ENCODE measurements around the gene PDIA2. TPM values are rescaled to one million over a fixed set of nuclear protein-coding genes. Genes with fewer than 3 reads are reported as not detected.

The PDIA2 gene
- total and polyA plus RNA-seq, 5 donors from 2014 or later = not detected

DNA sequence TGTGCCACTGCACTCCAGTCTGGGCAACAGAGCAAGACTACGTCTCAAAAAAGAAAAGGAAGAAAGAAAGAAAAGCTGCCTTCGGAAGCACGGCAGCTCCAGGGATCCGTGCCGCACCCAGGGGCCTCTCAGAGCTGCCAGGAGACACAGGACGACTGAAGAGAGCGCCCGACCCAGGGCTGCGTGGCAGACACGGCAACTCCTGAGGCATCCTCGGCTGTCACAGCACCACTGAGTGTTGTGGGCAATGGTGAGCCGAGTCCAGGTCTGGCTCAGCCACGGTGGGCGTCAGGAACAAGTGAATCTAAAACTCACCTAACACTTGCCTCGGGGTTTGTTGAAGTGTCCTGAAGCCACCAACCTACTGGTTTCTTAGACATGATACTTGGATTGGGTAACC is 28.8 kb downstream of the PDIA2 start:
- H3K4me3 ChIP-seq (ENCODE audit: low read depth, low read length) = no peak overlapping the region
- H3K27ac ChIP-seq (ENCODE audit: insufficient read depth, low read length, poor library complexity, severe bottlenecking) = no peak overlapping the region
- no peak for ATAC-seq (ENCODE audit: low read depth in 2 of 2)
- Mint-ChIP-seq H3K4me3 (no peak overlapping the region), H3K9me3 (no peaks in the 10 kb centered on the region), H3K27me3 (no peaks in the 10 kb centered on the region), H3K27ac (no peak overlapping the region), H3K36me3 (peaks cover 4% of the 10 kb centered on the region), H3K4me1 (peaks cover 0 to 18% (median 7%) of the 10 kb centered on the region in 4 donors)
- no peaks in the 10 kb centered on the region for H3K27me3 ChIP-seq (ENCODE audit: control insufficient read depth, insufficient read depth, low read length)
- peaks cover 4% of the 10 kb centered on the region for H3K4me1 ChIP-seq (ENCODE audit: control insufficient read depth, insufficient read depth, low read length, poor library complexity, severe bottlenecking)
- DNase-seq = no peak
- H3K9me3 ChIP-seq (ENCODE audit: control insufficient read depth in 2 of 2, low read length in 2 of 2) = no peaks in the 10 kb centered on the region
- H3K36me3 ChIP-seq (ENCODE audit: control insufficient read depth, insufficient read depth, low read length) = peaks cover 52% of the 10 kb centered on the region

DNA sequence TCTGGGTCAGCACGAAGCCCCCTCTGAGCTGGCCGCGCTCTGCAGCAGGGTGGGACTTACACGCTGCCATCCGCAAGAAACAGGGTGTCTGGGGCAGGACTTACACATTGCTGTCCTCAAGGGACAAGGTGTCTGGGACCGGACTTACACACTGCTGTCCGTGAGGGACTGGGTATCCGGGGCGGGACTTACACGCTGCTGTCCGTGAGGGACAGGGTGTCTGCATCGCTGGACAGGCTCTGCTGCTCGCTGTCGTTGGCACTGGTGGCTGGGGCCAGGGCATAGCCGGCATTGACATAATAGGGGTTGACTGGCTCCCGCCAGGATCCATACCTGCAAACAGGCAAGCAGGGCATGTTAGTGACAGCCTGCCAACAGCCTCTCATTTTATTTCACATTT is 31.4 kb downstream of the PDIA2 start:
- no peak overlapping the region for H3K4me3 Mint-ChIP-seq
- Histone ChIP-seq H3K27me3 (ENCODE audit: control insufficient read depth, insufficient read depth, low read length) (no peaks in the 10 kb centered on the region), H3K4me3 (ENCODE audit: low read depth, low read length) (no peak overlapping the region), H3K27ac (ENCODE audit: insufficient read depth, low read length, poor library complexity, severe bottlenecking) (no peak overlapping the region), H3K36me3 (ENCODE audit: control insufficient read depth, insufficient read depth, low read length) (peaks cover 46% of the 10 kb centered on the region), H3K4me1 (ENCODE audit: control insufficient read depth, insufficient read depth, low read length, poor library complexity, severe bottlenecking) (peaks cover 14% of the 10 kb centered on the region), H3K9me3 (ENCODE audit: control insufficient read depth in 2 of 2, low read length in 2 of 2) (no peaks in the 10 kb centered on the region)
- DNase-seq = no peak
- H3K4me1 Mint-ChIP-seq = peaks cover 6 to 32% (median 9%) of the 10 kb centered on the region in 4 donors
- no peaks in the 10 kb centered on the region for H3K9me3 Mint-ChIP-seq
- H3K27me3 Mint-ChIP-seq = no peaks in the 10 kb centered on the region
- no peak for ATAC-seq (ENCODE audit: low read depth in 2 of 2)
- peaks cover 4% of the 10 kb centered on the region for H3K36me3 Mint-ChIP-seq
- peak overlapping the region in 1 of 3 donors; percentile 71 for H3K27ac Mint-ChIP-seq

DNA sequence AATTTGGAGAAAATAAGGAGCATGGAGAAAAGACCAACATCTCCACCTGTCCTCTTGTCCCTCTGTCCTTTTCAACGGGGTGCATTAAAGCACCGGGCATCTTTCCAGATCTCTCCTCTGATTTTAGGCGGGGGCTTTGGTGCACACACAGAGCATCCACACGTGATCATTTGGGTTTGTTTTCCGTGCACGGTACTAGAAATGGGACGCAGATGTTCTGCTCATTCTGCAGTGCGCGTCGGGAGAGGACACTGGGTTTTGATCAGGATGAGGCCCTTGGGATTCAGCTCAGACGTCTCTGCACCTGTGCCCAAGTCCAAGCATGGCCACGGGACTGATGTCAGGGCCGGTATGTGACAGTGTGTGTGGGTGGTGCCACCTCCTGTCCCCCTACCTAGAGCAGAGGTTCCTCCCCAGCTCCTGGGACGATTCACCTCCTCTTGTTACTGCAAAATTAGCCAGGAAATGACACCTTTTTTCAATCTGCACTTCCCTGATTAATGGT is 31.9 kb downstream of the PDIA2 start:
- Histone ChIP-seq H3K4me3 (ENCODE audit: low read depth, low read length) (no peak overlapping the region), H3K27ac (ENCODE audit: insufficient read depth, low read length, poor library complexity, severe bottlenecking) (no peak overlapping the region), H3K9me3 (ENCODE audit: control insufficient read depth in 2 of 2, low read length in 2 of 2) (no peaks in the 10 kb centered on the region), H3K4me1 (ENCODE audit: control insufficient read depth, insufficient read depth, low read length, poor library complexity, severe bottlenecking) (peaks cover 10% of the 10 kb centered on the region), H3K36me3 (ENCODE audit: control insufficient read depth, insufficient read depth, low read length) (peaks cover 45% of the 10 kb centered on the region), H3K27me3 (ENCODE audit: control insufficient read depth, insufficient read depth, low read length) (no peaks in the 10 kb centered on the region)
- H3K27me3 Mint-ChIP-seq = no peaks in the 10 kb centered on the region
- no peak for DNase-seq
- H3K9me3 Mint-ChIP-seq = no peaks in the 10 kb centered on the region
- ATAC-seq (ENCODE audit: low read depth in 2 of 2) = no peak
- no peak overlapping the region for H3K4me3 Mint-ChIP-seq
- H3K36me3 Mint-ChIP-seq = peaks cover 7% of the 10 kb centered on the region
- H3K4me1 Mint-ChIP-seq = peaks cover 6 to 30% (median 11%) of the 10 kb centered on the region in 4 donors
- no peak overlapping the region for H3K27ac Mint-ChIP-seq

DNA sequence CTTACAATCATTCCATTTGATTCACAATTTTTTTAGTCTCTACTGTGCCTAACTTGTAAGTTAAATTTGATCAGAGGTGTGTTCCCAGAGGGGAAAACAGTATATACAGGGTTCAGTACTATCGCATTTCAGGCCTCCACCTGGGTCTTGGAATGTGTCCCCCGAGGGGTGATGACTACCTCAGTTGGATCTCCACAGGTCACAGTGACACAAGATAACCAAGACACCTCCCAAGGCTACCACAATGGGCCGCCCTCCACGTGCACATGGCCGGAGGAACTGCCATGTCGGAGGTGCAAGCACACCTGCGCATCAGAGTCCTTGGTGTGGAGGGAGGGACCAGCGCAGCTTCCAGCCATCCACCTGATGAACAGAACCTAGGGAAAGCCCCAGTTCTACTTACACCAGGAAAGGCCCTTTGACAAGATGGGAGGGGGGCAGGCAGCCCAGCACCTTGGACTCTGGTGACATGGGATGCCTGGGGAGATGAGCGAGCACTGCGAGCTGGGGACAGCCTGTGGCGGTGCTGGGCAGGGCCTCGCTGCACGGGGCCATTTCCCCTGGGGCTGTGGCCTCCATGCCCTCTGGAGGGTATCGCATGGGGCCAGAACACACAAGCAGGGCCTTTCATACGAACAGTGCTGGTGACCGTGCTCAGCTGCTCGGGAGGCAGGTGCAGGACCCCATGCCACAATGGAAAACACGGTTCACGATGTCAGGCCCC is 33.9 kb downstream of the PDIA2 start:
- Mint-ChIP-seq H3K36me3 (peaks cover 12% of the 10 kb centered on the region), H3K27ac (no peak overlapping the region), H3K9me3 (no peaks in the 10 kb centered on the region), H3K4me3 (no peak overlapping the region), H3K27me3 (no peaks in the 10 kb centered on the region), H3K4me1 (peaks cover 6 to 41% (median 16%) of the 10 kb centered on the region in 4 donors)
- Histone ChIP-seq H3K4me3 (ENCODE audit: low read depth, low read length) (no peak overlapping the region), H3K27ac (ENCODE audit: insufficient read depth, low read length, poor library complexity, severe bottlenecking) (no peak overlapping the region), H3K4me1 (ENCODE audit: control insufficient read depth, insufficient read depth, low read length, poor library complexity, severe bottlenecking) (peaks cover 10% of the 10 kb centered on the region), H3K27me3 (ENCODE audit: control insufficient read depth, insufficient read depth, low read length) (no peaks in the 10 kb centered on the region), H3K9me3 (ENCODE audit: control insufficient read depth in 2 of 2, low read length in 2 of 2) (no peaks in the 10 kb centered on the region), H3K36me3 (ENCODE audit: control insufficient read depth, insufficient read depth, low read length) (peaks cover 42% of the 10 kb centered on the region)
- ATAC-seq (ENCODE audit: low read depth in 2 of 2) (no peak), DNase-seq (no peak)

DNA sequence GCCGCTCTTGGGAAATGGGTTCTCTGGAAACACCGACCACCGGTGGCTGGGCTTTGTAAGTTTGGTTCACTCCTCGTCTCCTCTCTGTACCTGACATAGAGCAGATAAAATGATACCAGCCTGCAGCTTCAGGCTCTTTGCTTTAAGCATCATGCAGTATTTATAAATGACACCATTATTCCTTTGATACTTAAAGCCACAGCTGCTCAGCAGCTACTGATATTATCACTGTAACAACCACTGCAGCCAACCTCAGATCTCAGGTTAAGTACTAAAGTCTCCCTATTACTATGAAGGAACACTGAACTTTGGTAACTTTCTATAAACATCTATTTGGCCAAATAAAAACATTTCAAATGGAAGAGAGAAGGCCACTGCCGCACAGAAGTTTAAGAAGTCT is 34.6 kb downstream of the PDIA2 start:
- Histone ChIP-seq H3K4me3 (ENCODE audit: low read depth, low read length) (no peak overlapping the region), H3K9me3 (ENCODE audit: control insufficient read depth in 2 of 2, low read length in 2 of 2) (no peaks in the 10 kb centered on the region), H3K27me3 (ENCODE audit: control insufficient read depth, insufficient read depth, low read length) (no peaks in the 10 kb centered on the region), H3K27ac (ENCODE audit: insufficient read depth, low read length, poor library complexity, severe bottlenecking) (no peak overlapping the region), H3K4me1 (ENCODE audit: control insufficient read depth, insufficient read depth, low read length, poor library complexity, severe bottlenecking) (peaks cover 10% of the 10 kb centered on the region), H3K36me3 (ENCODE audit: control insufficient read depth, insufficient read depth, low read length) (peaks cover 37% of the 10 kb centered on the region)
- Mint-ChIP-seq H3K9me3 (no peaks in the 10 kb centered on the region), H3K27me3 (no peaks in the 10 kb centered on the region), H3K4me3 (no peak overlapping the region), H3K27ac (peak overlapping the region in 1 of 3 donors; percentile 71), H3K4me1 (peaks cover 6 to 48% (median 16%) of the 10 kb centered on the region in 4 donors), H3K36me3 (peaks cover 12% of the 10 kb centered on the region)
- no peak for DNase-seq
- ATAC-seq (ENCODE audit: low read depth in 2 of 2) = no peak

DNA sequence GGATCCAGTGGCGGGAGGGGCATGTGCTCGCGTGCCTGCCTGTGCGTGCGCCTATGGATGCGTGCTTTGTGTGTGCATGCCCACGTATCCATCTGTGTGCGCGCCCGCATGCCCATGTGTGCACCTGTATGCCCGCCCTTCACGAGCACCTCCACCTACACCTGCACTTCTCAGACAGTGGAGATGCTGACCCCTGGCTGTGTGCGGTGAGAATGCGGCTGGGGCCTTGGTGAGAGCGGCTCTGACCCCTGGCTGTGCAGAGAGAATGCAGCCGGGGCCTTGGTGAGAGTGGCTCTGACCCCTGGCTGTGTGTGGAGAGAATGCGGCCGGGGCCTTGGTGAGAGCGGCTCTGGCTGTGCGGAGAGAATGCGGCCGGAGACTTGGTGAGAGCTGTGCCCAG is 35.7 kb downstream of the PDIA2 start:
- H3K27ac ChIP-seq (ENCODE audit: insufficient read depth, low read length, poor library complexity, severe bottlenecking) = no peak overlapping the region
- ATAC-seq (ENCODE audit: low read depth in 2 of 2) (no peak), DNase-seq (no peak)
- no peak overlapping the region for H3K27ac Mint-ChIP-seq
- H3K27me3 Mint-ChIP-seq = no peaks in the 10 kb centered on the region
- peaks cover 6 to 56% (median 18%) of the 10 kb centered on the region in 4 donors for H3K4me1 Mint-ChIP-seq
- H3K9me3 Mint-ChIP-seq = no peaks in the 10 kb centered on the region
- H3K4me3 Mint-ChIP-seq = no peak overlapping the region
- no peaks in the 10 kb centered on the region for H3K9me3 ChIP-seq (ENCODE audit: control insufficient read depth in 2 of 2, low read length in 2 of 2)
- no peak overlapping the region for H3K4me3 ChIP-seq (ENCODE audit: low read depth, low read length)
- no peaks in the 10 kb centered on the region for H3K27me3 ChIP-seq (ENCODE audit: control insufficient read depth, insufficient read depth, low read length)
- peaks cover 28% of the 10 kb centered on the region for H3K36me3 ChIP-seq (ENCODE audit: control insufficient read depth, insufficient read depth, low read length)
- peaks cover 12% of the 10 kb centered on the region for H3K36me3 Mint-ChIP-seq
- peaks cover 11% of the 10 kb centered on the region for H3K4me1 ChIP-seq (ENCODE audit: control insufficient read depth, insufficient read depth, low read length, poor library complexity, severe bottlenecking)

DNA sequence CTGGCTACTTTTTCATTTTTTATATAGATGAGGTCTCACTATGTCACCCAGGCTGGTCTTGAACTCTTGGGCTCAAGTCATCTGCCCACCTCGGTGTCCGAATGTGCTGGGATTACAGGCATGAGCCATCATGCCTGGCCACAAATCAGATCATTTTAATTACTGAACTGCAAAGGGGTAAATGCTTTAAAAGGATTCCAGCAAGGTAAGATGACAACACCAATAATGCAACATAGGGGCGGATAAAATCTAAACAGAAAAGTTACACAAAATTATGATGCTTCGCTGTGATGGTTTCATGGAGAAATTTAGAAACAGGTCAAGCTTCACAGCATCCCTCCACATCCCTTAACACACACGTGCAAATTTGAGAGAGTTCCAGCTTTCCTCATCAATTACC is 37.2 kb downstream of the PDIA2 start:
- Mint-ChIP-seq H3K36me3 (peaks cover 12% of the 10 kb centered on the region), H3K27me3 (no peaks in the 10 kb centered on the region), H3K27ac (peak overlapping the region in 2 of 3 donors; percentile 27 to 96), H3K4me1 (peaks cover 2 to 70% (median 28%) of the 10 kb centered on the region in 4 donors), H3K4me3 (peak overlapping the region in 1 of 4 donors; percentile 32), H3K9me3 (no peaks in the 10 kb centered on the region)
- ATAC-seq (ENCODE audit: low read depth in 2 of 2) (no peak), DNase-seq (no peak)
- H3K27ac ChIP-seq (ENCODE audit: insufficient read depth, low read length, poor library complexity, severe bottlenecking) = no peak overlapping the region
- peaks cover 27% of the 10 kb centered on the region for H3K4me1 ChIP-seq (ENCODE audit: control insufficient read depth, insufficient read depth, low read length, poor library complexity, severe bottlenecking)
- H3K9me3 ChIP-seq (ENCODE audit: control insufficient read depth in 2 of 2, low read length in 2 of 2) = no peaks in the 10 kb centered on the region
- no peaks in the 10 kb centered on the region for H3K27me3 ChIP-seq (ENCODE audit: control insufficient read depth, insufficient read depth, low read length)
- H3K4me3 ChIP-seq (ENCODE audit: low read depth, low read length) = no peak overlapping the region
- peaks cover 14% of the 10 kb centered on the region for H3K36me3 ChIP-seq (ENCODE audit: control insufficient read depth, insufficient read depth, low read length)

DNA sequence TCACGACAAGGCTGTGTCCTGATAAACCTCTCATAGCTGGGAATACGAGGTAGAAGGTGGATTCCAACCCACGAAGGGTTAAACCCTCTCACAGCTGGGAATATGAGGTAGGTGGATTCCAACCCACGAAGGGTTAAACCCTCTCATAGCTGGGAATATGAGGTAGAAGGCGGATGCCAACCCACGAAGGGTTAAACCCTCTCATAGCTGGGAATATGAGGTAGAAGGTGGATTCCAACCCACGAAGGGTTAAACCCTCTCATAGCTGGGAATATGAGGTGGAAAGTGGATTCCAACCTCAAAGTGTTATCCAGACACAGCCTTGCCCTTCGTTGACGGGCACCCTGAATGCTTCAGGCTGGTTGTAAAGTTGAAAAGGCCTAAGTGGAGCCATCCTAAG is 38.6 kb downstream of the PDIA2 start:
- Mint-ChIP-seq H3K4me1 (peaks cover 4 to 76% (median 33%) of the 10 kb centered on the region in 4 donors), H3K4me3 (peak overlapping the region in 1 of 4 donors; percentile 49), H3K27ac (peak overlapping the region in 2 of 3 donors; percentile 86 to 89), H3K9me3 (no peaks in the 10 kb centered on the region), H3K36me3 (peaks cover 12% of the 10 kb centered on the region), H3K27me3 (no peaks in the 10 kb centered on the region)
- peaks cover 14% of the 10 kb centered on the region for H3K36me3 ChIP-seq (ENCODE audit: control insufficient read depth, insufficient read depth, low read length)
- DNase-seq (no peak), ATAC-seq (ENCODE audit: low read depth in 2 of 2) (no peak)
- H3K9me3 ChIP-seq (ENCODE audit: control insufficient read depth in 2 of 2, low read length in 2 of 2) = no peaks in the 10 kb centered on the region
- H3K4me1 ChIP-seq (ENCODE audit: control insufficient read depth, insufficient read depth, low read length, poor library complexity, severe bottlenecking) = peaks cover 36% of the 10 kb centered on the region
- H3K27me3 ChIP-seq (ENCODE audit: control insufficient read depth, insufficient read depth, low read length) = no peaks in the 10 kb centered on the region
- no peak overlapping the region for H3K27ac ChIP-seq (ENCODE audit: insufficient read depth, low read length, poor library complexity, severe bottlenecking)
- H3K4me3 ChIP-seq (ENCODE audit: low read depth, low read length) = no peak overlapping the region

Measured in CD4-positive, CD25-positive, alpha-beta regulatory T cell (primary cell).